SU-DHL-6 (cell line): Measurements from ENCODE around the gene KRTAP5-8.
"Not testable (repeated sequence)": the region's sequence is repeated elsewhere in the genome, so short reads cannot be mapped to it uniquely, and the experiment has no call there.

Experiments used
- EZH2phosphoT487 ChIP-seq: fragments of 200-600 bp; sonication (generic), shearing (Covaris generic); conservative IDR thresholded peaks from 2 replicates; pipeline ENCODE4 v1.6.1; 2018; ENCODE audit warnings: mild to moderate bottlenecking, antibody characterized with exemption, low read length, moderate library complexity, mixed read lengths
- TF ChIP-seq, protein P1 (sequence below): fragments of 200-600 bp; sonication (generic); IDR thresholded peaks from one replicate; pipeline ENCODE4 v1.5.1; 2017; ENCODE audit warnings: antibody characterized with exemption, mild to moderate bottlenecking, low read length, moderate library complexity; ENCODE audit not compliant: insufficient read depth, poor library complexity, severe bottlenecking

DNA sequence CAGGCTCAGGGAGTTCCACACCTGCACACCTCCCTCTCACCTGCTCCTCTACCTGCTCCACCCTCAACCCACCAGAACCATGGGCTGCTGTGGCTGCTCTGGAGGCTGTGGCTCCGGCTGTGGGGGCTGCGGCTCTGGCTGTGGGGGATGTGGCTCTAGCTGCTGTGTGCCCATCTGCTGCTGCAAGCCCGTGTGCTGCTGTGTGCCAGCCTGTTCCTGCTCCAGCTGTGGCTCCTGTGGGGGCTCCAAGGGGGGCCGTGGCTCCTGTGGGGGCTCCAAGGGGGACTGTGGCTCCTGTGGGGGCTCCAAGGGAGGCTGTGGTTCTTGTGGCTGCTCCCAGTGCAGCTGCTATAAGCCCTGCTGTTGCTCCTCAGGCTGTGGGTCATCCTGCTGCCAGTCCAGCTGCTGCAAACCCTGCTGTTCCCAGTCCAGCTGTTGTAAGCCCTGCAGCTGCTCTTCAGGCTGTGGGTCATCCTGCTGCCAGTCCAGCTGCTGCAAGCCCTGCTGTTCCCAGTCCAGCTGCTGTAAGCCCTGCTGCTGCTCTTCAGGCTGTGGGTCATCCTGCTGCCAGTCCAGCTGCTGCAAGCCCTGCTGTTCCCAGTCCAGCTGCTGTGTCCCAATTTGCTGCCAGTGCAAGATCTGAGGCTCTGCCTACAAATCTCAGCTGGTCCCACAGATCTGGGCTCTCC is at the start of gene KRTAP5-8:
- TF ChIP-seq, protein P1, sequence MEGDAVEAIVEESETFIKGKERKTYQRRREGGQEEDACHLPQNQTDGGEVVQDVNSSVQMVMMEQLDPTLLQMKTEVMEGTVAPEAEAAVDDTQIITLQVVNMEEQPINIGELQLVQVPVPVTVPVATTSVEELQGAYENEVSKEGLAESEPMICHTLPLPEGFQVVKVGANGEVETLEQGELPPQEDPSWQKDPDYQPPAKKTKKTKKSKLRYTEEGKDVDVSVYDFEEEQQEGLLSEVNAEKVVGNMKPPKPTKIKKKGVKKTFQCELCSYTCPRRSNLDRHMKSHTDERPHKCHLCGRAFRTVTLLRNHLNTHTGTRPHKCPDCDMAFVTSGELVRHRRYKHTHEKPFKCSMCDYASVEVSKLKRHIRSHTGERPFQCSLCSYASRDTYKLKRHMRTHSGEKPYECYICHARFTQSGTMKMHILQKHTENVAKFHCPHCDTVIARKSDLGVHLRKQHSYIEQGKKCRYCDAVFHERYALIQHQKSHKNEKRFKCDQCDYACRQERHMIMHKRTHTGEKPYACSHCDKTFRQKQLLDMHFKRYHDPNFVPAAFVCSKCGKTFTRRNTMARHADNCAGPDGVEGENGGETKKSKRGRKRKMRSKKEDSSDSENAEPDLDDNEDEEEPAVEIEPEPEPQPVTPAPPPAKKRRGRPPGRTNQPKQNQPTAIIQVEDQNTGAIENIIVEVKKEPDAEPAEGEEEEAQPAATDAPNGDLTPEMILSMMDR, result not testable (repeated sequence)
- not testable (repeated sequence) for TF ChIP-seq EZH2phosphoT487
